PC-3 (cell line): Measurements from ENCODE around the gene GABRA5.

ENCODE experiments used
- CTCF ChIP-seq: fragments of 300-600 bp; sonication (generic); conservative IDR thresholded peaks from 2 replicates; pipeline ENCODE4 v1.5.1; 2017; ENCODE audit warnings: antibody characterized with exemption, low read depth, mild to moderate bottlenecking, low read length
- EZH2 ChIP-seq: fragments of 300-600 bp; sonication (generic); IDR thresholded peaks from one replicate; pipeline ENCODE4 v1.6.1; 2017; ENCODE audit warnings: antibody characterized with exemption, mild to moderate bottlenecking, low read length; ENCODE audit not compliant: unreplicated experiment
- EZH2phosphoT487 ChIP-seq: fragments of 300-600 bp; sonication (generic); IDR thresholded peaks from 2 replicates; pipeline ENCODE4 v1.6.1; 2018; ENCODE audit warnings: mild to moderate bottlenecking, antibody characterized with exemption, low read length, borderline replicate concordance

GRCh38 chr15:26967719-26968269, 100.9 kb downstream of the GABRA5 start:
- TF ChIP-seq CTCF (no peak), EZH2 (no peak), EZH2phosphoT487 (no peak)
